SU-DHL-6 (cell line): Measurements from ENCODE around the gene TMEM88.

ENCODE experiments used
- CTCF ChIP-seq: fragments of 200-600 bp; sonication (generic); IDR thresholded peaks from one replicate; pipeline ENCODE4 v1.5.1; 2017; ENCODE audit warnings: antibody characterized with exemption, mild to moderate bottlenecking, low read length, moderate library complexity; ENCODE audit not compliant: insufficient read depth, poor library complexity, severe bottlenecking
- EZH2phosphoT487 ChIP-seq: fragments of 200-600 bp; sonication (generic), shearing (Covaris generic); conservative IDR thresholded peaks from 2 replicates; pipeline ENCODE4 v1.6.1; 2018; ENCODE audit warnings: mild to moderate bottlenecking, antibody characterized with exemption, low read length, moderate library complexity, mixed read lengths

GRCh38 chr17:7811251-7811650 lies 43.6 kb upstream of the TMEM88 start:
- TF ChIP-seq CTCF (no peak), EZH2phosphoT487 (no peak)
